Esophagus muscularis mucosa (tissue), 4 donors: ENCODE measurements around the gene PKP3. TPM values are rescaled to one million over a fixed set of nuclear protein-coding genes. Genes with fewer than 3 reads are reported as not detected.
"Not testable (repeated sequence)": the region's sequence is repeated elsewhere in the genome, so short reads cannot be mapped to it uniquely, and the experiment has no call there.

Source experiments
- DNase-seq: peaks from one replicate; pipeline ENCODE4 v3.0.0-alpha.2; 2017; ENCODE audit errors: extremely low spot score
- H3K27ac ChIP-seq, 4 donors: fragments of 200-600 bp; sonication (generic); replicated peaks in 1 of 4; 1 replicate in 3 of 4; 2 replicates in 1 of 4; pipeline ENCODE4 v1.5.1; 2016 to 2019; ENCODE audit warnings: mild to moderate bottlenecking in 1 of 4
- H3K27me3 ChIP-seq, 4 donors: fragments of 200-600 bp; sonication (generic); one replicate each; pipeline versions ENCODE4 v1.5.1 to v1.6.0; 2016 to 2019
- H3K36me3 ChIP-seq, 4 donors: fragments of 200-600 bp; sonication (generic); one replicate each; pipeline ENCODE4 v1.5.1; 2016 to 2019
- H3K4me1 ChIP-seq, 4 donors: fragments of 200-600 bp; sonication (generic); one replicate each; pipeline ENCODE4 v1.5.1; 2016 to 2019
- H3K4me3 ChIP-seq, 4 donors: fragments of 200-600 bp; sonication (generic); 1 replicate in 2 of 4; 2 replicates in 2 of 4; pipeline ENCODE4 v1.5.1; 2016 to 2019; ENCODE audit warnings: mild to moderate bottlenecking in 4 of 4, moderate library complexity in 1 of 4
- H3K9me3 ChIP-seq, 4 donors: fragments of 200-600 bp; sonication (generic); 1 replicate in 3 of 4; 2 replicates in 1 of 4; pipeline ENCODE4 v1.5.1; 2016 to 2019
- EP300 ChIP-seq: sonication (generic); formaldehyde crosslinking; IDR thresholded peaks from one replicate; pipeline ENCODE4 v1.6.1; 2017; ENCODE audit warnings: antibody characterized with exemption
- POLR2A ChIP-seq: fragments of 450-650 bp; IDR thresholded peaks from one replicate; pipeline ENCODE4 v1.6.1; 2017; ENCODE audit warnings: antibody characterized with exemption, moderate library complexity, mild to moderate bottlenecking, low read depth
- POLR2AphosphoS5 ChIP-seq, 2 donors: sonication (generic); formaldehyde crosslinking; IDR thresholded peaks; one replicate each; pipeline ENCODE4 v1.6.1; 2017; ENCODE audit warnings: antibody characterized with exemption in 2 of 2
- WGBS: methylation state at CpG from one replicate; pipeline ENCODE4 v1.1.5; 2018; 5-methylcytosine and 5-hydroxymethylcytosine counted together
- intact Hi-C: fragments of 100-400 bp; cut with DNase I; formaldehyde crosslinking; loops from one replicate; pipeline ENCODE4 v1.15.1; 2023
- total RNA-seq, 4 donors: library from RNA; depleted of rRNA; stranded (reverse); fragments of >200 nt; gene quantifications; one replicate each; pipeline versions ENCODE4 v1.1.0 to v1.2.1, GENCODE V29; 2016
- TF ChIP-seq, protein P1 (sequence below), 3 experiments: fragments of 200-600 bp in 2 of 3; fragments of 450-650 bp in 1 of 3; sonication (generic) in 2 of 3; IDR thresholded peaks; one replicate each; pipeline ENCODE4 v1.5.1; 2017 to 2019; ENCODE audit warnings: antibody characterized with exemption in 3 of 3, mild to moderate bottlenecking in 2 of 3, moderate library complexity in 1 of 3

The PKP3 gene
- total RNA-seq, 4 donors from 2014 or later, result 0.17 to 1.1 (median 0.51) TPM

DNA sequence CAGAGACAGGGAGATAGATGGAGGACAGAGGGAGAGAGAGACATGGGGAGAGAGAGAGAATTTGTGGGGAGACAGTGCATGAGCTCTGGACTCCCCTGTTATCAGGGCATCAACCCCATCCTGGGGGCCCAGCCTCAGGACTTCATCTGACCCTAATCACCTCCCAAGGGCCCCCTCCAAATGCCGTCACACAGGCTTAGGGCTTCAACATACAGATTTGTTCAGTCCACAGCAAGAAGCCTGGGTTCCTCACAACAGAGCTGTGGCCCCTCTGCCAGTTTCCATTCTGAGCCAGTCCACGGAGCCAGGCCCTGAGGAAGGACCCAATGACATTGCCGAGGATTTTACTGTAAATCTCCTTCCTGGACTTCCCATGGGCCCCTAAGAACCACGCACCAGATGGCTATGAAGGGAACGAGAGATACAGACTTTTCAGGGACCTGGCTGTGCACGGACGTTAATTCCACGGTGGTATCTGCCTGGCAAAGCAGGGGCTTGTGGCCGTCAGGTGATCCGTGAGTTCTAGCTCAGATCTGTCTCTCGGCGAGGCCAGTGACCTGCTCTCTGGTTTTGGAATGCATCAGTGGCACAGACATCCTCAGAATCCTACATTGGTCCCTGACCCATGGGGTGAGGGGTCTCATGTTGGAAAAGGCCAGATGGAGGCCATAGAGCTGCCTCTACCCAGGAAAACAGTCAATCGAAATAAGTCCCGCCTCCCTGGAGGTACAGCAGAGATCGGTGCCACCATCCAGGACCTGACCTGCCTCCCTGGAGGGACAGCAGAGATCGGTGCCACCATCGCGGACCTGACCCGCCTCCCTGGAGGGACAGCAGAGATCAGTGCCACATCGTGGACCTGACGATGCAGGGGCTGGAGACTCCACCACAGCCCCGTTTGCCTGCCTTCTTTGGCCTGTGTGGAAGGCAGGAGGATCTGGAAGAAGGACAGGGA lies 33.4 kb upstream of the PKP3 start:
- peaks cover 0 to 11% (median 4%) of the 10 kb centered on the region in 4 donors for H3K9me3 ChIP-seq
- H3K4me3 ChIP-seq, result no peak overlapping the region
- WGBS, result 84% methylated on average over 22 of the region's 22 CpGs
- TF ChIP-seq, protein P1, sequence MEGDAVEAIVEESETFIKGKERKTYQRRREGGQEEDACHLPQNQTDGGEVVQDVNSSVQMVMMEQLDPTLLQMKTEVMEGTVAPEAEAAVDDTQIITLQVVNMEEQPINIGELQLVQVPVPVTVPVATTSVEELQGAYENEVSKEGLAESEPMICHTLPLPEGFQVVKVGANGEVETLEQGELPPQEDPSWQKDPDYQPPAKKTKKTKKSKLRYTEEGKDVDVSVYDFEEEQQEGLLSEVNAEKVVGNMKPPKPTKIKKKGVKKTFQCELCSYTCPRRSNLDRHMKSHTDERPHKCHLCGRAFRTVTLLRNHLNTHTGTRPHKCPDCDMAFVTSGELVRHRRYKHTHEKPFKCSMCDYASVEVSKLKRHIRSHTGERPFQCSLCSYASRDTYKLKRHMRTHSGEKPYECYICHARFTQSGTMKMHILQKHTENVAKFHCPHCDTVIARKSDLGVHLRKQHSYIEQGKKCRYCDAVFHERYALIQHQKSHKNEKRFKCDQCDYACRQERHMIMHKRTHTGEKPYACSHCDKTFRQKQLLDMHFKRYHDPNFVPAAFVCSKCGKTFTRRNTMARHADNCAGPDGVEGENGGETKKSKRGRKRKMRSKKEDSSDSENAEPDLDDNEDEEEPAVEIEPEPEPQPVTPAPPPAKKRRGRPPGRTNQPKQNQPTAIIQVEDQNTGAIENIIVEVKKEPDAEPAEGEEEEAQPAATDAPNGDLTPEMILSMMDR (IDR thresholded peaks at IDR 0.05), result no peak
- TF ChIP-seq POLR2A, result no peak
- TF ChIP-seq POLR2AphosphoS5 (IDR thresholded peaks at IDR 0.05), result no peak
- no peak for TF ChIP-seq EP300
- no peaks in the 10 kb centered on the region for H3K36me3 ChIP-seq
- no peak for DNase-seq
- intact Hi-C loops, result loop anchor here (5.0 to 10.0 kb wide), 2 partner anchors 108 to 156 kb away; partner anchors contain the start of genes BET1L and RIC8A
- H3K4me1 ChIP-seq, result peaks cover 5 to 23% (median 19%) of the 10 kb centered on the region in 4 donors
- no peak overlapping the region for H3K27ac ChIP-seq
- H3K27me3 ChIP-seq, result peaks cover 0 to 14% (median 1%) of the 10 kb centered on the region in 4 donors

DNA sequence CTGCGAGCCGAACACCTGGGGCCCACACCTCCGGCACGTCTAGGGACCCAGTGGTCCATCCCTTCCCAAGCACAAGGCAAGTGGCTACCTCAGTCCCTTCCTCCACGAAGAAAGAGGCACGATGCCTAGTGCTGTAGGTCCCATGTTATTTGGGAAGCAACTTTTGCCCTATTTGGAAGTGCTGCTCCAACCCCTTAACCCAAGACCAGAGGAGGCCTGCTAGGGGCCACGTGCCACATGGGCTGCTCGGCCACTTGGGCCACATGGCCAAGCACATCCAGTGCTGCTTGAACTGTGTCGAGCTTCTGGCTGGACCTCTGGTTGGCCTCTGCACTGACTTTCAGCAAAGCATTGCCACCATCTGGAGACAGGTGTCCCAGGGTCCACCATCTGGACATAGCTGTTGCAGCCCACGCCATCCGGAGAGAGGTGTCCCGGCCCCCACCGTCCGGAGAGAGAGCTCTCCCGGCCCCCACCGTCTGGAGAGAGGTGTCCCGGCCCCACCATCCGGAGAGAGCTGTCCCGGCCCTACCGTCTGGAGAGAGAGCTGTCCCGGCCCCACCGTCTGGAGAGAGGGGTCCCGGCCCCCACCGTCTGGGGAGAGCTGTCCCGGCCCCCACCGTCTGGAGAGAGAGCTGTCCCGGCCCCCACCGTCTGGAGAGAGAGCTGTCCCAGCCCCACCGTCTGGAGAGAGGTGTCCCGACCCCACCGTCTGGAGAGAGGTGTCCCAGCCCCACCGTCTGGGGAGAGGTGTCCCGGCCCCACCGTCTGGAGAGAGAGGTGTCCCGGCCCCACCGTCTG lies 31.2 kb upstream of the PKP3 start:
- no peak for TF ChIP-seq POLR2A
- no peak for TF ChIP-seq POLR2AphosphoS5 (IDR thresholded peaks at IDR 0.05)
- TF ChIP-seq, protein P1 (IDR thresholded peaks at IDR 0.05), result no peak
- intact Hi-C loops, result loop anchor here (5.0 to 10.0 kb wide), 2 partner anchors 111 to 158 kb away; partner anchors contain the start of genes BET1L and RIC8A
- H3K27me3 ChIP-seq, result peaks cover 0 to 22% (median 10%) of the 10 kb centered on the region in 4 donors
- WGBS, result 82% methylated on average over 17 of the region's 36 CpGs
- peaks cover 4 to 17% (median 15%) of the 10 kb centered on the region in 4 donors for H3K4me1 ChIP-seq
- H3K9me3 ChIP-seq, result peaks cover 0 to 11% (median 4%) of the 10 kb centered on the region in 4 donors
- DNase-seq, result no peak
- H3K36me3 ChIP-seq, result no peaks in the 10 kb centered on the region
- no peak overlapping the region for H3K27ac ChIP-seq
- H3K4me3 ChIP-seq, result no peak overlapping the region

DNA sequence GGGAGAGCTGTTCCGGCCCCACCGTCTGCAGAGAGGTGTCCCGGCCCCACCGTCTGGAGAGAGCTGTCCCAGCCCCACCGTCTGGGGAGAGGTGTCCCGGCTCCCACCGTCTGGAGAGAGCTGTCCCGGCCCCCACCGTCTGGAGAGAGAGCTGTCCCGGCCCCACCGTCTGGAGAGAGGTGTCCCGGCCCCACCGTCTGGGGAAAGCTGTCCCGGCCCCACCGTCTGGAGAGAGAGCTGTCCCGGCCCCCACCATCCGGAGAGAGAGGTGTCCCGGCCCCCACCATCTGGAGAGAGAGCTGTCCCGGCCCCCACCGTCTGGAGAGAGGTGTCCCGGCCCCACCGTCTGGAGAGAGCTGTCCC lies 30.6 kb upstream of the PKP3 start:
- Histone ChIP-seq H3K27me3 (peaks cover 0 to 23% (median 16%) of the 10 kb centered on the region in 4 donors), H3K9me3 (peaks cover 0 to 11% (median 4%) of the 10 kb centered on the region in 4 donors), H3K4me1 (peaks cover 0 to 17% (median 15%) of the 10 kb centered on the region in 4 donors)
- DNase-seq, H3K36me3 ChIP-seq, H3K27ac ChIP-seq, H3K4me3 ChIP-seq: not testable (repeated sequence)
- intact Hi-C loops, result loop anchor here (5.0 to 10.0 kb wide), 2 partner anchors 111 to 159 kb away; partner anchors contain the start of genes BET1L and RIC8A
- 75% methylated on average over 4 of the region's 22 CpGs for WGBS

DNA sequence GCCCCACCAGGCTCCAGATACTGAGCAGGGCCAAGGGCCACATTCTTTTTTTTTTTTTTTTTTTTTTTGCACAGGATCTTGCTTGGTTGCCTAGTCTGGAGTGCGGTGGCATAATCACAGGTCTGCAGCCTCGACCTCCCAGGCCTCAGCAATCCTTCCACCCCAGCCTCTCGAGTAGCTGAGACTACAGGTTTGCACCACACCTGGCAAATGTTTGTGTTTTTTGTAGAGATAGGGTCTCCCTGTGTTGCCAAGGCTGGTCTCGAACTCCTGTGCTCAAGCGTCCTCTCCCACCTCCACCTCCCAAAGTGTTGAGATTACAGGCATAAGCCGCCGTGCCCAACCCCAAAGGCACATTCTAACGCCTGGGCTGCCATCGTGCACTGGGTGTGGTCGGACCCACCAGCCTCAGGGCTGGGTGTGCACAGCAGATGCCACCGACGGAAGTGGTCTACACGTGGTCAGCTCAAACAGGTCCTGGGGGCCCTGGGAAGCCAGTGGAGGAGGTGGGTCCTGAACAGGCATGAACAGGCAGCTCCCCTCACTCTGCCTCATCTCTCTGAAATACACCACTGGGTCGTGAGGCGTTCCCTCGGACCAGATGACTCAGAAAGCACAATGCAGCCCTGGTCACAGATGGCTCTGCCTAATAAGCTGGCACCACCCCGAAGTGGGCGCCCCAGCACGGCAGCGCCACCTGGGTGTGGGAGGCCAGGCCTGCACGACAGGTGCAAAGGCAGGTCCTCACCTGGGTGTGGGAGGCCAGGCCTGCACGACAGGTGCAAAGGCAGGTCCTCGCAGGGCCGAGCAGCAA lies 29.9 kb upstream of the PKP3 start:
- Histone ChIP-seq H3K27me3 (peaks cover 0 to 23% (median 20%) of the 10 kb centered on the region in 4 donors), H3K4me3 (no peak overlapping the region), H3K27ac (no peak overlapping the region), H3K9me3 (peaks cover 0 to 11% (median 4%) of the 10 kb centered on the region in 4 donors), H3K4me1 (peaks cover 5 to 16% (median 14%) of the 10 kb centered on the region in 4 donors), H3K36me3 (no peaks in the 10 kb centered on the region)
- TF ChIP-seq, protein P1 (IDR thresholded peaks at IDR 0.05), result no peak
- TF ChIP-seq POLR2AphosphoS5 (IDR thresholded peaks at IDR 0.05) (no peak), EP300 (no peak), POLR2A (no peak)
- WGBS, result 72% methylated on average over 18 of the region's 24 CpGs
- DNase-seq, result no peak
- intact Hi-C loops, result loop anchor here (5.0 to 10.0 kb wide), 2 partner anchors 112 to 159 kb away; partner anchors contain the start of genes BET1L and RIC8A
